Measurements from ENCODE around the gene PRLH. TPM values are rescaled to one million over a fixed set of nuclear protein-coding genes. Genes with fewer than 3 reads are reported as not detected.

PRLH gene
- total and polyA plus RNA-seq, 2 donors (not counting 3 experiments of a cell fraction or from before 2014, with no cell fraction given) = not detected

GRCh38 chr2:237574467-237574866 lies 8.1 kb downstream of the PRLH start:
- ChIA-PET POLR2A (no interaction called here), CTCF (interaction anchor here (1.2 to 7.7 kb wide), 3 partner anchors 62 to 481 kb away, joined by 3 to 295 read pairs (median 153); no protein-coding TSS in a partner anchor)
- no peaks in the 10 kb centered on the region for H3K79me2 ChIP-seq (ENCODE audit: control insufficient read depth, insufficient read depth, low read length)
- no peak overlapping the region for H3K27ac ChIP-seq (ENCODE audit: insufficient read depth, low read depth, low read length)
- H3K27me3 ChIP-seq (ENCODE audit: control insufficient read depth in 2 of 2, insufficient read depth in 2 of 2, low read length in 2 of 2) = peaks cover 0 to 2% of the 10 kb centered on the region in 2 experiments
- no peaks in the 10 kb centered on the region for H3K4me1 ChIP-seq (ENCODE audit: control insufficient read depth, extremely low read depth, insufficient read depth, low read length)
- no peak overlapping the region for H3K4me3 ChIP-seq (replicated peaks in 1 of 3; ENCODE audit: insufficient read depth in 1 of 3, low read depth in 1 of 3, low read length in 3 of 3)
- intact Hi-C loops (cut with micrococcal nuclease) = no loop called here
- DNase-seq (ENCODE audit: low read depth, low spot score) (no peak), FAIRE-seq (no peak)
- dilution Hi-C loops (cut with MboI; ENCODE audit: extremely low pct_ligation_motif_present, low sequenced_read_pairs) = no loop called here
- H3K9me1 ChIP-seq (replicated peaks; ENCODE audit: control insufficient read depth, extremely low read depth, insufficient read depth, low read length) = no peaks in the 10 kb centered on the region
- TF ChIP-seq POLR2AphosphoS5 (IDR thresholded peaks at IDR 0.05; ENCODE audit: insufficient read depth, low read depth, low read length) (no peak), GATA2 (IDR thresholded peaks at IDR 0.05; ENCODE audit: insufficient read depth, insufficient read length, low read depth, low read length) (no peak), FOS (IDR thresholded peaks at IDR 0.05; ENCODE audit: borderline replicate concordance, insufficient read depth, low read length) (no peak), POLR2A (IDR thresholded peaks at IDR 0.05; ENCODE audit: low read depth, low read length) (no peak), EZH2 (IDR thresholded peaks at IDR 0.05; ENCODE audit: borderline replicate concordance, low read depth, low read length, severe bottlenecking) (no peak), MYC (IDR thresholded peaks at IDR 0.05; ENCODE audit: low read depth, low read length) (no peak), MAX (IDR thresholded peaks at IDR 0.05; ENCODE audit: insufficient read depth, insufficient read length) (no peak), CTCF (IDR thresholded peaks at IDR 0.05; ENCODE audit: extremely low read depth in 1 of 2, insufficient read depth in 1 of 2, low read depth in 1 of 2, low read length in 2 of 2) (no peak)
- H3K9ac ChIP-seq (replicated peaks; ENCODE audit: extremely low read depth, insufficient read depth, low read length) = no peak overlapping the region
- H4K20me1 ChIP-seq (replicated peaks; ENCODE audit: control insufficient read depth, extremely low read depth, insufficient read depth, low read length) = no peaks in the 10 kb centered on the region
- no TSS peak for BruUV-seq (replicated peaks)
- H3K36me3 ChIP-seq (ENCODE audit: control insufficient read depth in 2 of 2, extremely low read depth in 1 of 2, insufficient read depth in 2 of 2, low read length in 2 of 2) = no peaks in the 10 kb centered on the region
- H3K9me3 ChIP-seq (replicated peaks; ENCODE audit: control insufficient read depth, insufficient read depth, low read length) = no peaks in the 10 kb centered on the region
- no peak overlapping the region for H2AFZ ChIP-seq (ENCODE audit: low read depth, low read length)
- no peak overlapping the region for H3K4me2 ChIP-seq (ENCODE audit: insufficient read depth, low read length)

Measured in endothelial cell of umbilical vein (primary cell).